NCI-H187 (cell line): ENCODE measurements around the gene YIF1A.

Source experiments
- DNase-seq, 2 experiments: peaks; one replicate each; lab custom pipeline; 2025; lab: John Stamatoyannopoulos, UW

YIF1A gene

GRCh38 chr11:66243782-66244535 lies 45.0 kb downstream of the YIF1A start:
- no peak for DNase-seq

GRCh38 chr11:66242095-66242765 lies 46.7 kb downstream of the YIF1A start:
- no peak for DNase-seq

- DNase-seq: no peak
Observed at GRCh38 chr11:66240781-66241136, 48.2 kb downstream of the YIF1A start.

GRCh38 chr11:66239998-66240780 lies 48.8 kb downstream of the YIF1A start:
- DNase-seq: no peak

GRCh38 chr11:66239511-66239910 lies 49.4 kb downstream of the YIF1A start:
- no peak for DNase-seq

- DNase-seq: no peak
Observed at GRCh38 chr11:66238786-66239413, 50.0 kb downstream of the YIF1A start.

- no peak for DNase-seq
Observed at GRCh38 chr11:66237867-66238266, 51.1 kb downstream of the YIF1A start.

GRCh38 chr11:66235141-66235540 lies 53.8 kb downstream of the YIF1A start:
- no peak for DNase-seq
